Esophagus muscularis mucosa (tissue), 4 donors: Measurements from ENCODE around the gene LIMS1. TPM values are rescaled to one million over a fixed set of nuclear protein-coding genes. Genes with fewer than 3 reads are reported as not detected.

ENCODE experiments used
- DNase-seq: peaks from one replicate; pipeline ENCODE4 v3.0.0-alpha.2; 2017; ENCODE audit errors: extremely low spot score
- H3K27ac ChIP-seq, 4 donors: fragments of 200-600 bp; sonication (generic); replicated peaks in 1 of 4; 1 replicate in 3 of 4; 2 replicates in 1 of 4; pipeline ENCODE4 v1.5.1; 2016 to 2019; ENCODE audit warnings: mild to moderate bottlenecking in 1 of 4
- H3K27me3 ChIP-seq, 4 donors: fragments of 200-600 bp; sonication (generic); one replicate each; pipeline versions ENCODE4 v1.5.1 to v1.6.0; 2016 to 2019
- H3K36me3 ChIP-seq, 4 donors: fragments of 200-600 bp; sonication (generic); one replicate each; pipeline ENCODE4 v1.5.1; 2016 to 2019
- H3K4me1 ChIP-seq, 4 donors: fragments of 200-600 bp; sonication (generic); one replicate each; pipeline ENCODE4 v1.5.1; 2016 to 2019
- H3K4me3 ChIP-seq, 4 donors: fragments of 200-600 bp; sonication (generic); 1 replicate in 2 of 4; 2 replicates in 2 of 4; pipeline ENCODE4 v1.5.1; 2016 to 2019; ENCODE audit warnings: mild to moderate bottlenecking in 4 of 4, moderate library complexity in 1 of 4
- H3K9me3 ChIP-seq, 4 donors: fragments of 200-600 bp; sonication (generic); 1 replicate in 3 of 4; 2 replicates in 1 of 4; pipeline ENCODE4 v1.5.1; 2016 to 2019
- CTCF ChIP-seq, 3 experiments: fragments of 200-600 bp in 2 of 3; fragments of 450-650 bp in 1 of 3; sonication (generic) in 2 of 3; IDR thresholded peaks; one replicate each; pipeline ENCODE4 v1.5.1; 2017 to 2019; ENCODE audit warnings: antibody characterized with exemption in 3 of 3, mild to moderate bottlenecking in 2 of 3, moderate library complexity in 1 of 3
- EP300 ChIP-seq: sonication (generic); formaldehyde crosslinking; IDR thresholded peaks from one replicate; pipeline ENCODE4 v1.6.1; 2017; ENCODE audit warnings: antibody characterized with exemption
- POLR2A ChIP-seq: fragments of 450-650 bp; IDR thresholded peaks from one replicate; pipeline ENCODE4 v1.6.1; 2017; ENCODE audit warnings: antibody characterized with exemption, moderate library complexity, mild to moderate bottlenecking, low read depth
- POLR2AphosphoS5 ChIP-seq, 2 donors: sonication (generic); formaldehyde crosslinking; IDR thresholded peaks; one replicate each; pipeline ENCODE4 v1.6.1; 2017; ENCODE audit warnings: antibody characterized with exemption in 2 of 2
- WGBS: methylation state at CpG from one replicate; pipeline ENCODE4 v1.1.5; 2018; 5-methylcytosine and 5-hydroxymethylcytosine counted together
- intact Hi-C: fragments of 100-400 bp; cut with DNase I; formaldehyde crosslinking; loops from one replicate; pipeline ENCODE4 v1.15.1; 2023
- total RNA-seq, 4 donors: library from RNA; depleted of rRNA; stranded (reverse); fragments of >200 nt; gene quantifications; one replicate each; pipeline versions ENCODE4 v1.1.0 to v1.2.1, GENCODE V29; 2016

Gene LIMS1
- total RNA-seq, 4 donors from 2014 or later: 71.0 to 141 (median 123) TPM

GRCh38 chr2:108583903-108584520, 49.7 kb downstream of the LIMS1 start:
- no peak for DNase-seq
- Histone ChIP-seq H3K4me3 (no peak overlapping the region), H3K27me3 (no peaks in the 10 kb centered on the region), H3K27ac (peak overlapping the region in 2 of 4 donors; percentile 2 to 21), H3K9me3 (no peaks in the 10 kb centered on the region), H3K36me3 (no peaks in the 10 kb centered on the region), H3K4me1 (peaks cover 44 to 70% (median 69%) of the 10 kb centered on the region in 4 donors)
- TF ChIP-seq POLR2A: no peak
- peak; percentile 70 to 81 (median 79) for TF ChIP-seq CTCF (IDR thresholded peaks at IDR 0.05)
- peak in 1 of 2 donors; percentile 34 for TF ChIP-seq POLR2AphosphoS5 (IDR thresholded peaks at IDR 0.05)
- intact Hi-C loops: loop anchor here (2.0 to 10.0 kb wide), 3 partner anchors 51 to 229 kb away; no protein-coding TSS in a partner anchor
- WGBS: 67% methylated on average over 4 of the region's 4 CpGs

GRCh38 chr2:108585436-108585835, 51.2 kb downstream of the LIMS1 start:
- H3K27ac ChIP-seq: no peak overlapping the region
- 72% methylated on average over 4 of the region's 4 CpGs for WGBS
- H3K36me3 ChIP-seq: no peaks in the 10 kb centered on the region
- no peak overlapping the region for H3K4me3 ChIP-seq
- no peaks in the 10 kb centered on the region for H3K9me3 ChIP-seq
- DNase-seq: no peak
- H3K27me3 ChIP-seq: no peaks in the 10 kb centered on the region
- H3K4me1 ChIP-seq: peaks cover 41 to 70% (median 69%) of the 10 kb centered on the region in 4 donors
- TF ChIP-seq POLR2AphosphoS5 (IDR thresholded peaks at IDR 0.05): no peak
- TF ChIP-seq POLR2A: no peak
- TF ChIP-seq CTCF (IDR thresholded peaks at IDR 0.05): no peak
- intact Hi-C loops: loop anchor here (2.0 to 10.0 kb wide), 2 partner anchors 53 to 231 kb away; no protein-coding TSS in a partner anchor

- Histone ChIP-seq H3K4me1 (peaks cover 42 to 70% (median 69%) of the 10 kb centered on the region in 4 donors), H3K27ac (peak overlapping the region; percentile 62 to 75 (median 68)), H3K27me3 (no peaks in the 10 kb centered on the region), H3K9me3 (no peaks in the 10 kb centered on the region), H3K36me3 (no peaks in the 10 kb centered on the region), H3K4me3 (no peak overlapping the region)
- no peak for DNase-seq
- intact Hi-C loops: loop anchor here (10.0 kb wide), 1 partner anchor 231 kb away; no protein-coding TSS in a partner anchor
- TF ChIP-seq CTCF (IDR thresholded peaks at IDR 0.05): no peak
- TF ChIP-seq EP300: no peak
- no peak for TF ChIP-seq POLR2A
- no peak for TF ChIP-seq POLR2AphosphoS5 (IDR thresholded peaks at IDR 0.05)
- WGBS: 77% methylated on average over 7 of the region's 7 CpGs
Observed at GRCh38 chr2:108586116-108586515, 51.8 kb downstream of the LIMS1 start.

GRCh38 chr2:108586631-108587030, 52.4 kb downstream of the LIMS1 start:
- intact Hi-C loops: loop anchor here (10.0 kb wide), 1 partner anchor 232 kb away; no protein-coding TSS in a partner anchor
- H3K36me3 ChIP-seq: no peaks in the 10 kb centered on the region
- peaks cover 42 to 72% (median 66%) of the 10 kb centered on the region in 4 donors for H3K4me1 ChIP-seq
- no peaks in the 10 kb centered on the region for H3K27me3 ChIP-seq
- H3K9me3 ChIP-seq: no peaks in the 10 kb centered on the region
- TF ChIP-seq CTCF (IDR thresholded peaks at IDR 0.05) (no peak), POLR2AphosphoS5 (IDR thresholded peaks at IDR 0.05) (no peak), EP300 (no peak), POLR2A (no peak)
- WGBS: 52% methylated on average over 5 of the region's 5 CpGs
- H3K27ac ChIP-seq: peak overlapping the region; percentile 62 to 75 (median 68)
- DNase-seq: no peak
- H3K4me3 ChIP-seq: no peak overlapping the region
